Measurements from ENCODE around the gene FSCN2. TPM values are rescaled to one million over a fixed set of nuclear protein-coding genes. Genes with fewer than 3 reads are reported as not detected.
A peak's percentile ranks its signal among the peaks of the same experiment; 100 is the strongest.

FSCN2 gene
- total and polyA plus RNA-seq, 2 experiments from 2014 or later, result 0.13 to 1.6 TPM

DNA sequence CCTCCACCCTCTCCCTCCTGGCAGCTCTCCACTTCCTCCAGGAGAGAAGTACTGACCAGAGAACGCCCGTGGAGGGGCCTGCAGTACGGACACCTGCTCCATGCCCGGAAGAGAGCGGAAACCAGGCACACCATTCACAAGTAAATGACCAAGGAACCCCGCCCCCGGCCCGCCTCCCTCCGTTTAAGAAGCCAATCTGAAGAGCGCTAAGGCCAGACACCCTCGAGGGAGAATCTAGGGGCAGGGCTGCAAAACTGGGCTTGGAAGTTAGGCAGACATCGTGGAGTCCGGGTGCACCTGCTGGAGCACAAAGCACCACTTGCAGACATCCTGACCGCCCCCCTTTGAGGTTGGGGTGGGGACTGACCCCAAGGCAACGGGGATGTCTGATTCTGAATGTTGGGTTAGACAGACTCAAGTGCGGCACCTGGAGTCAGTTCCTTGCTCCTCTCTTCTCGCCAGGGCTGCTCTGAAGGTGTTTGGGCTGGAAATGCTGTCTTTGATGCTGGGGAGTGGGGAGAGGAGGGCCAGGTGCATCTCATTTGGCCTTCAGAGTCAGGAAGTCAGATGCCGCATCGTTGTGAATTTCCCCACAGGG lies 24.9 kb downstream of the FSCN2 start:
- peaks cover 15% of the 10 kb centered on the region for H3F3A ChIP-seq (replicated peaks; ENCODE audit: low read depth)
- peak overlapping the region; percentile 97 for H3K4me2 ChIP-seq
- H3K36me3 Mint-ChIP-seq (ENCODE audit: low read depth), result peaks cover 41% of the 10 kb centered on the region
- H2AFZ ChIP-seq, result peak overlapping the region; percentile 83; the same call in 1 of the 2 replicates
- DNase-seq (ENCODE audit: low spot score) (peak; percentile 98), ATAC-seq (peak; percentile 76)
- H3K27me3 ChIP-seq (ENCODE audit: insufficient read depth), result no peaks in the 10 kb centered on the region
- peak overlapping the region; percentile 94 for H3K27ac Mint-ChIP-seq
- H3K9me2 ChIP-seq (ENCODE audit: insufficient read depth), result no peaks in the 10 kb centered on the region
- H3K79me2 ChIP-seq (replicated peaks; ENCODE audit: insufficient read depth), result peaks cover 23% of the 10 kb centered on the region
- H3K4me1 ChIP-seq (ENCODE audit: insufficient read depth), result peaks cover 8% of the 10 kb centered on the region; the same call in 1 of the 2 replicates
- peaks cover 20% of the 10 kb centered on the region for H3K27me3 Mint-ChIP-seq (ENCODE audit: insufficient read depth, low read depth, poor library complexity)
- TF ChIP-seq CREB1 (CRISPR knock-in tag; IDR thresholded peaks at IDR 0.05; ENCODE audit: low read depth), result no peak
- TF ChIP-seq ZNF114 (CRISPR knock-in tag; IDR thresholded peaks at IDR 0.05), result no peak
- TF ChIP-seq POLR2AphosphoS5 (IDR thresholded peaks at IDR 0.05; ENCODE audit: low read depth), result peak; percentile 75
- H3K27ac ChIP-seq (ENCODE audit: low read depth), result peak overlapping the region; percentile 89
- H3K36me3 ChIP-seq (ENCODE audit: insufficient read depth), result no peaks in the 10 kb centered on the region; the same call in 1 of the 2 replicates
- peaks cover 22% of the 10 kb centered on the region for H3K4me1 Mint-ChIP-seq
- no peaks in the 10 kb centered on the region; the same call in 1 of the 2 replicates for H4K20me1 ChIP-seq (replicated peaks; ENCODE audit: insufficient read depth)
- peak overlapping the region; percentile 89 for H3K4me3 Mint-ChIP-seq
- H3K4me3 ChIP-seq, result peak overlapping the region; percentile 99
- no peaks in the 10 kb centered on the region for H3K9me3 Mint-ChIP-seq

GRCh38 chr17:81553616-81554181 lies 25.5 kb downstream of the FSCN2 start:
- no peak for DNase-seq (ENCODE audit: low spot score)
- Mint-ChIP-seq H3K9me3 (no peaks in the 10 kb centered on the region), H3K27me3 (ENCODE audit: insufficient read depth, low read depth, poor library complexity) (peaks cover 23% of the 10 kb centered on the region), H3K4me1 (peaks cover 22% of the 10 kb centered on the region), H3K27ac (peak overlapping the region; percentile 94), H3K4me3 (peak overlapping the region; percentile 89), H3K36me3 (ENCODE audit: low read depth) (peaks cover 41% of the 10 kb centered on the region)
- Histone ChIP-seq H3K4me1 (ENCODE audit: insufficient read depth) (peaks cover 8% of the 10 kb centered on the region; the same call in 1 of the 2 replicates), H3K27ac (ENCODE audit: low read depth) (peak overlapping the region; percentile 61; the same call in 1 of the 2 replicates), H3F3A (replicated peaks; ENCODE audit: low read depth) (peaks cover 15% of the 10 kb centered on the region), H3K9me2 (ENCODE audit: insufficient read depth) (no peaks in the 10 kb centered on the region), H3K79me2 (replicated peaks; ENCODE audit: insufficient read depth) (peaks cover 23% of the 10 kb centered on the region), H2AFZ (no peak overlapping the region), H3K36me3 (ENCODE audit: insufficient read depth) (no peaks in the 10 kb centered on the region; the same call in 1 of the 2 replicates), H4K20me1 (replicated peaks; ENCODE audit: insufficient read depth) (no peaks in the 10 kb centered on the region; the same call in 1 of the 2 replicates), H3K4me2 (peak overlapping the region; percentile 97), H3K4me3 (peak overlapping the region; percentile 99), H3K27me3 (ENCODE audit: insufficient read depth) (no peaks in the 10 kb centered on the region)
- TF ChIP-seq JUNB (IDR thresholded peaks at IDR 0.05; ENCODE audit: unreplicated experiment) (no peak), EZH2phosphoT487 (IDR thresholded peaks at IDR 0.05; ENCODE audit: unreplicated experiment) (no peak), ZNF114 (CRISPR knock-in tag; IDR thresholded peaks at IDR 0.05) (no peak), ETS1 (IDR thresholded peaks at IDR 0.05) (no peak), STAT1 (IDR thresholded peaks at IDR 0.05; ENCODE audit: unreplicated experiment) (no peak), ZNF462 (CRISPR knock-in tag; IDR thresholded peaks at IDR 0.05) (no peak), NANOG (IDR thresholded peaks at IDR 0.05; ENCODE audit: borderline replicate concordance) (no peak)
- no peak for ATAC-seq
